Small intestine (tissue), 7 donors: ENCODE results near the gene RASGRF1. TPM values are rescaled to one million over a fixed set of nuclear protein-coding genes. Genes with fewer than 3 reads are reported as not detected.

Experiments used
- DNase-seq, 2 donors: peaks; one replicate each; pipeline versions ENCODE4 v3.0.0 to v3.0.0-alpha.2; 2013
- FAIRE-seq: peaks from 2 replicates; lab custom pipeline; 2012; peaks lifted over from hg19 to GRCh38; lab: Jason Lieb, UNC
- H3K27ac ChIP-seq, 3 donors: one replicate each; pipeline ENCODE4 v1.5.1; 2013; ENCODE audit warnings: low read length in 2 of 3, mild to moderate bottlenecking in 2 of 3, control low read depth in 1 of 3, inconsistent platforms in 1 of 3, low read depth in 1 of 3, moderate library complexity in 1 of 3
- H3K27me3 ChIP-seq, 3 donors: one replicate each; pipeline ENCODE4 v1.6.1; 2013; ENCODE audit warnings: low read length in 3 of 3, inconsistent platforms in 1 of 3; ENCODE audit not compliant: control insufficient read depth in 3 of 3, insufficient read depth in 3 of 3
- H3K36me3 ChIP-seq, 3 donors: one replicate each; pipeline ENCODE4 v1.6.1; 2013; ENCODE audit warnings: low read length in 3 of 3, inconsistent platforms in 1 of 3, low read depth in 1 of 3, mild to moderate bottlenecking in 1 of 3, moderate library complexity in 1 of 3; ENCODE audit not compliant: control insufficient read depth in 3 of 3, insufficient read depth in 2 of 3
- H3K4me1 ChIP-seq, 3 donors: one replicate each; pipeline ENCODE4 v1.6.1; 2013; ENCODE audit warnings: low read length in 2 of 3, inconsistent platforms in 1 of 3, low read depth in 1 of 3, mild to moderate bottlenecking in 1 of 3, moderate library complexity in 1 of 3; ENCODE audit not compliant: control insufficient read depth in 3 of 3, insufficient read depth in 2 of 3
- H3K4me3 ChIP-seq, 3 donors: one replicate each; pipeline ENCODE4 v1.5.1; 2013; ENCODE audit warnings: low read length in 3 of 3, control low read depth in 1 of 3, inconsistent platforms in 1 of 3, low read depth in 1 of 3, mild to moderate bottlenecking in 1 of 3, moderate library complexity in 1 of 3
- H3K9me3 ChIP-seq, 2 donors: one replicate each; pipeline ENCODE4 v1.6.1; 2013; ENCODE audit warnings: low read depth in 1 of 2, low read length in 1 of 2; ENCODE audit not compliant: control insufficient read depth in 2 of 2, insufficient read depth in 1 of 2
- WGBS, 3 donors: extraction: QIAGEN DNeasy Blood & Tissue Kit; methylation state at CpG; one replicate each; pipeline ENCODE4 v1.1.7; 2013; 5-methylcytosine and 5-hydroxymethylcytosine counted together
- polyA plus RNA-seq, 4 donors: library from polyadenylated mRNA; stranded (reverse) in 3 of 4; unstranded in 1 of 4; fragments of 200-250 nt in 3 of 4; fragments of 120-200 nt in 1 of 4; gene quantifications; one replicate each; pipeline versions ENCODE4 v1.2.1 to v1.2.3, GENCODE V29; 2013
- donor health status: healthy with polysubstance abuse.
- donor health status: control.
- donor health status: control.
- donor health status: Bipolar disorder and iron deficiency.
- donor health status: healthy.

RASGRF1 gene
- polyA plus RNA-seq, 4 donors = 0.10 to 0.49 TPM; not detected in 2

DNA sequence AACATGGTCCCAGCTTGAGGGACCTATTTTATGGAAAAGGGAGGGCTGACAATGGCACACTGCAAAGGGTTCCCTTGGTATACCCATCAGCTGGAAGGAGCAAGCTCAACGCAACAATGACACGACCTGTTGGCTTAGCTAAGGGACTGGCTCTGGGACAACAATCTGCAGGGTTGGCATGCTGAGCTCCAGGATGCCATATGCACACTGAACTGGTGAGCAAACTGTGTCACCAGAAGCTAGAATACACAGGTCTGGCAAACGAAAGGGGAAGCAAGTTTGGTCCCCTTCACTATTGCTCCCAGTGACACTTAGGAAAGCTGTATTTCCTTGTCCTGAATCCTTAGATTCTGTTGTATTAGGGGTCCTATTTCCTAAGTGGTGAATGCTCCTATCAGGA is 38.0 kb upstream of the RASGRF1 start:
- FAIRE-seq = no peak
- no peaks in the 10 kb centered on the region for H3K9me3 ChIP-seq
- no peaks in the 10 kb centered on the region for H3K4me1 ChIP-seq
- peaks cover 0 to 8% (median 0%) of the 10 kb centered on the region in 3 donors for H3K27me3 ChIP-seq
- no peak overlapping the region for H3K27ac ChIP-seq
- 66 to 72% (median 68%) methylated on average over 3 of the region's 3 CpGs for WGBS, 3 donors
- H3K36me3 ChIP-seq = no peaks in the 10 kb centered on the region
- DNase-seq = no peak
- no peak overlapping the region for H3K4me3 ChIP-seq

DNA sequence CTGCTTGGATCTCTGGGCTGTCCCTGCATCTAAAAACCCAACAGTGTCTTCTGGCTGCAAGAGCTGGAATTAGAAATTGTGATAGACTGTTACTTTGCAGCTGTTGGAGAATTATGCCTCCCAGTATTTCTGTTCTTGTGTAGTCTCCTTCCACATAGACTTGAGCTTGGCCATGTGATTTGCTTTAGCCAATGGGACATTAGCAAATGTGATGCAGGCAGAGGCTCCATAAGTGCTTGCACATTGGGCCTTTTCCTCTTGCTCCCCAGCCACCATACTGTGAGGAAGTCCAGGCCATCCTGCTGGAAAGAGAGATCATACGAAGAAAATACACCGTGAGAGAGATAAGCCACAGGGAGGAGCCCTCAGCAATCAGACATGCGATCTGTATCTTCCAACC is 33.8 kb upstream of the RASGRF1 start:
- FAIRE-seq = no peak
- Histone ChIP-seq H3K4me1 (no peaks in the 10 kb centered on the region), H3K27ac (no peak overlapping the region), H3K9me3 (no peaks in the 10 kb centered on the region), H3K36me3 (no peaks in the 10 kb centered on the region), H3K27me3 (peaks cover 0 to 4% (median 0%) of the 10 kb centered on the region in 3 donors), H3K4me3 (no peak overlapping the region)
- 24 to 44% (median 41%) methylated on average over 3 of the region's 3 CpGs for WGBS, 3 donors
- no peak for DNase-seq

DNA sequence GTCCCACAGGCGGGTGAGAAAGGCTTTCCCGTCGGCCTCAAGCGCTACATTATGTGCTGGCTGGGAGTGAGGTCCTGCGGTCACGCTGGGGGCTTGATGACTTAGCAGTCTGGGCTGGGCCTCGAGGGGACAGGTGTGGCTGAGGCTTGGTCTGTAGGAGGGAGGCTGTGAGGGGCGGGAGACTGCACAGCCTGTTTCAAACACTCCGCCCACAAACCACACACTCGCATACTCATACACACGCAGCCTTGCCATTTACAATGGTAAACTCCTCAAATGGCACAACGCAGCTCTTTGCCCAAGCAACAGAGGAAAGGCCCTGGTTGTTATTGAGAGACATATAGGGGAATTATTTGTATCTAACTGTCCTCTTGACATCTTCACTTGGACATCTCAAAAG is 32.4 kb upstream of the RASGRF1 start:
- DNase-seq = no peak
- no peaks in the 10 kb centered on the region for H3K4me1 ChIP-seq
- H3K9me3 ChIP-seq = no peaks in the 10 kb centered on the region
- peaks cover 0 to 2% (median 0%) of the 10 kb centered on the region in 3 donors for H3K27me3 ChIP-seq
- no peak overlapping the region for H3K27ac ChIP-seq
- no peaks in the 10 kb centered on the region for H3K36me3 ChIP-seq
- no peak overlapping the region for H3K4me3 ChIP-seq
- WGBS, 3 donors = 73 to 82% (median 78%) methylated on average over 12 of the region's 12 CpGs
- FAIRE-seq = no peak

DNA sequence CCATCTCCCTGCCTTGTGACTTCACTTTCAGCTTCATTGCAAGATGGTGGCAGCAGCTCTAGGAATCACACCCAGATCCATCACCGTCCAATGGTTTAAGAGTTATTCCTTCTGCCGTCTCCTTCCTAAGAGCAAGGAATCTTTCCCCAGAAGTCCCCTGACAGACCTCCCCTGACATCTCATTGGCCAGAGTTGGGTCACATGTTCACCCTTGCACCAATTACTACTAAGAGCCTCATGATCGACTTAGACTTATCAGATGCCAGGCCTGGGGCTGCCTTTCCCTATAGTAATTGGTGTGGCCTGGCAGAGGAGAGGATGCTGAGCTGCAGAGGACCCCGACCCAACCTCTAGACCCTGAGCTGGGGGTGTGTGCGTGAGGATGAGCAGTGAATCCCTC is 31.8 kb upstream of the RASGRF1 start:
- Histone ChIP-seq H3K27me3 (peaks cover 0 to 2% (median 0%) of the 10 kb centered on the region in 3 donors), H3K4me1 (no peaks in the 10 kb centered on the region), H3K27ac (no peak overlapping the region), H3K9me3 (no peaks in the 10 kb centered on the region), H3K4me3 (no peak overlapping the region), H3K36me3 (no peaks in the 10 kb centered on the region)
- 71 to 83% (median 82%) methylated on average over 5 of the region's 5 CpGs for WGBS, 3 donors
- no peak for DNase-seq
- FAIRE-seq = no peak

DNA sequence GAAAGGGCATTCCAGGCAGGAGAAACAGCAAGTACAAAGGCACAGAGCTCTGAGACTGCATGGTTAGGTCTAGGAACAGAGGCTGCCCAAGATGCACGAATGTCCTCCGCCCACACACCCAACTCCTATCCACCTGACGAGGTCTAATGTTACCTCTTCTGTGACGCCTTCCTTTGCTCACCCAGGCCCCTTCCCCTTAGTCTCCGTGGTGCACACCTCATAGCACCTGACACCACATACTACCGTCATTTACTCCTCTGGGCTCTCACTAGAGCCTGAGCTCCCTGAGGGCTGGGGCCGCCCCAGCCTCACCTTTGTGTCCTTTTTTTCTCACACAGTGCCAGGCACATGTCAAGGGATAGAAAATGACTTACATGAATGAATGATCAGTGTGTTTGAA is 31.0 kb upstream of the RASGRF1 start:
- Histone ChIP-seq H3K4me1 (no peaks in the 10 kb centered on the region), H3K4me3 (no peak overlapping the region), H3K9me3 (no peaks in the 10 kb centered on the region), H3K27ac (no peak overlapping the region), H3K36me3 (no peaks in the 10 kb centered on the region), H3K27me3 (peaks cover 0 to 2% (median 0%) of the 10 kb centered on the region in 3 donors)
- WGBS, 3 donors = 81 to 86% (median 84%) methylated on average over 7 of the region's 7 CpGs
- FAIRE-seq = no peak
- DNase-seq = no peak

- H3K27ac ChIP-seq = no peak overlapping the region
- H3K4me1 ChIP-seq = no peaks in the 10 kb centered on the region
- no peaks in the 10 kb centered on the region for H3K36me3 ChIP-seq
- 36 to 59% (median 43%) methylated on average over 3 of the region's 3 CpGs for WGBS, 3 donors
- no peaks in the 10 kb centered on the region for H3K9me3 ChIP-seq
- DNase-seq (no peak), FAIRE-seq (no peak)
- no peaks in the 10 kb centered on the region for H3K27me3 ChIP-seq
- no peak overlapping the region for H3K4me3 ChIP-seq
These were observed 27.0 kb upstream of the RASGRF1 start for GRCh38 chr15:79117442-79118204.

GRCh38 chr15:79116771-79117170 is 26.2 kb upstream of the RASGRF1 start:
- 81 to 89% (median 85%) methylated on average over 4 of the region's 4 CpGs for WGBS, 3 donors
- DNase-seq = no peak
- no peaks in the 10 kb centered on the region for H3K9me3 ChIP-seq
- FAIRE-seq = no peak
- no peak overlapping the region for H3K27ac ChIP-seq
- no peaks in the 10 kb centered on the region for H3K36me3 ChIP-seq
- no peak overlapping the region for H3K4me3 ChIP-seq
- H3K27me3 ChIP-seq = no peaks in the 10 kb centered on the region
- H3K4me1 ChIP-seq = no peaks in the 10 kb centered on the region

GRCh38 chr15:79115986-79116665 is 25.5 kb upstream of the RASGRF1 start:
- peaks cover 0 to 2% (median 0%) of the 10 kb centered on the region in 3 donors for H3K27me3 ChIP-seq
- DNase-seq (no peak), FAIRE-seq (no peak)
- no peak overlapping the region for H3K4me3 ChIP-seq
- H3K9me3 ChIP-seq = no peaks in the 10 kb centered on the region
- 72 to 79% (median 77%) methylated on average over 7 of the region's 7 CpGs for WGBS, 3 donors
- no peak overlapping the region for H3K27ac ChIP-seq
- H3K36me3 ChIP-seq = no peaks in the 10 kb centered on the region
- no peaks in the 10 kb centered on the region for H3K4me1 ChIP-seq
